Stimulated activated CD4-positive, alpha-beta T cell treated with anti-CD3 and anti-CD28 coated beads, TNF-alpha, amount 100 ng/mL, for 48 hours (primary cell): ENCODE results near the gene GTSE1.
"Not testable (repeated sequence)": the region's sequence is repeated elsewhere in the genome, so short reads cannot be mapped to it uniquely, and the experiment has no call there.

Experiments used
- DNase-seq, 3 donors: peaks; one replicate each; pipeline ENCODE4 v3.0.0-alpha.2; 2020; ENCODE audit warnings: low read depth in 3 of 3

GTSE1 gene

DNA sequence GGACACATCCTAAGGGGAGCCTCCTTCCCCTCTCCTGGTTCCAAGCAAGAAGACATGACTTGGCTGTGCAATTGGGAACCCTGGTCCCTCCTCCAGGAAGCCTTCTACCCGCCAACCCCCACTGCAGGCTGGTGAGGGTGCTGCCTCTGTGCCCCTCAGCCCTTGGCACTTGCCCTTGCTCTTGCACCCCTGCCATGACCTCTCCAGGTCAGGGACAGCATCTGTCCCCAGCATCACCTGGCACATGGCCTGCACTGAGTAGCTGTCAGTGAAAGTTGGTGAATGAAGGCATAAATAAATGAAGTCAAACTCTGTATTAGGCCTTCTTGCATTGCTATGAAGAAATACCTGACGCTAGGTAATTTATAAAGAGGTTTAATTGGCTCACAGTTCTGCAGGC, 1.9 kb upstream of the GTSE1 start:
- DNase-seq, result no peak

DNA sequence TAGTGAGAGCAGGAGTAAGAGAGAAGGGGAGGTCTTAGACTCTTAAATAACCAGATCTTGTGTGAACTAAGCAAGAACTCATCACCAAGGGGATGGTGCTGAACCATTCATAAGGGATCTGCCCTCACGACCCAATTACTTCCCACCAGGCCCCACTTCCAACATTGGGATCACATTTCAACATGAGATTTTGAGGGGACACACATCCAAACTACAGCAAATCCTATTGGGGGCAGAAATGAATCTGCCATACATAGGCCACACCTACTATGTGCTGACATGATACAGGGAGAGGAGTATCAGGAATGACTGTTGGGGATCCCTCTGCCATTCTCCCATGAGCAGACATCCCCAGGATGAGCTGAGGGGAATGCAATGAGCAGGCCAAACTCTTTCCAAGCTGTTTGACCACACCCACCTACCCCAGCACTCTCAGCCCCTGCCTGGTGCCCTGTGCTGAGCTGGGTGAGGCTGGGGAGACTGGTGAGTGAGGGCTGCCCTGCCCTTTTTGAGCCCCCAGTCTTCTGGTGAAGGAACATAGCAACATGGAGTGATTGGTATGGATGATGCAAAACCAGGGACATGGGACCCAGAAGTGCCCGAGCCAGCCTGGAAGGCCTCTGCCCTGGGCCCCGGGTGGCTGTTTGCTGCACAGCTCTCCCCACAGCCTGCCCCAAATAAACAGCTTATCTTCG, 1.2 kb upstream of the GTSE1 start:
- DNase-seq, result no peak

DNA sequence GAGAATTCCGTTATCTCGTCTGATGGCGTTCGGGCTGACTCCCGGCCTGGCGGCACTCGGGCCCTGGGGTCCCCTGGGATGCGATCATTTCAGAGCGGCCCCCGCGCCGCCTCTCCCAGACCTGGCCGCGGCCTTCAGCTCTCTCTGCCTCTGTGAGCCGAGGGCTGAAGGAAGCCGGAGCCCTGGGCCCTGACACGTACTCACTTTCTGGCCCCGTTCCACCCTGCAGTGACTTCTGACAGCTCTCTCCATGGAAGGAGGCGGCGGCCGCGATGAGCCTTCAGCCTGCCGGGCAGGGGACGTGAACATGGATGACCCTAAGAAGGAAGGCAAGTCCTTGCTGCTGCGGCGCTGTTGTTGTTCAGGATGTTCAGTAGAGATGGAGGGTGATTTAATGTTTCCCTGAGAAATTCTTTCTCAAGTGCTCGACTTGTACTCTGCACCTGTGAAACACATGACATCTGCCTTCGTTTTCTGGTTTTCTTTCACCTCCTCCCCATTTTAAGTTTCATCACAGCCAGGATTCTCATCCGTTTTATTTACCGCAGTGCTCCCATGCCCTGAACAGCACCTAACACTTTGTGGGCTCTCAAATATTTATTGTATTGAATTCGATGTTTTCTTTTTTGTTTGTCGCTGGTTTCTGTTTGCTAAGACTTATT, 612 bp downstream of the GTSE1 start:
- peak in 1 of 3 donors; percentile 18 for DNase-seq

DNA sequence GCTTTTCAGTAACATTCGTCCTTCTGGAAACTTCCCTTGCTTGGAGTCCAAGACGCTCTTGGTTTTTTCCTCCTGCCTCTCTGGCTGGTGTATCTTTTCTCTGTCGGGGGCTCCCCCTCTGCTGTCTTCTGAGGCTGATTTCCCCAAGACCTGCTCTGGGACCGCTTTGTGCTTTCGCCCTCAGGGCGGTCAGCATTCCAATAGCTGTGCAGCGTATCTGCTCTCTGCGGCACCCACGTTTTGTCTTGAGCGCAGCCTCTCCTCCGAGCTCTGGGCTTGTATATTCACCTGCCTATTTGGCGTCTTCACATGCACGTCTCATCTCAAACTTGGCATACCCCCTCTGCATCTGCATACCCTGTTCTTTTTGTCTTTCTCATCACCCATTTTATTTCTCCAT, 2.4 kb downstream of the GTSE1 start:
- no peak for DNase-seq

DNA sequence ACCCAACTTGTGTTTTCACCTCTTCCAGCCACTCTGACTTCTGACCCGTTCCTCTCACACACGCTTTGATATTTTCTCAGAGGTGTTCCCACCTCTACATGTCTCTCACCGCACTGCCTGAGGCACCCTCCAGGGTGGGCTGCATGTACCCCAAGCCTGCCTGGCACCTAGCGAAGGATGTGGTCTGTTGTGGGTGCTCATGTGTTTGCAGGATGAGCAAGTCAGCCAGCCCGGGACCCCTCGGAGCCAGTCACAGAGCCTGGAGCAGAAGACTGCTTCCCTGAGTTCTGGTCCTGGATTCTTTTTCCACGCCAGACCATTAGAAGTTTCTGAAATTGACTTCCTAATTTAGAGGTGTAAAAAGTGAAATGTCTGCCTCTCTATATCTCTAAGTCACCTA, 3.8 kb downstream of the GTSE1 start:
- DNase-seq, result no peak

DNA sequence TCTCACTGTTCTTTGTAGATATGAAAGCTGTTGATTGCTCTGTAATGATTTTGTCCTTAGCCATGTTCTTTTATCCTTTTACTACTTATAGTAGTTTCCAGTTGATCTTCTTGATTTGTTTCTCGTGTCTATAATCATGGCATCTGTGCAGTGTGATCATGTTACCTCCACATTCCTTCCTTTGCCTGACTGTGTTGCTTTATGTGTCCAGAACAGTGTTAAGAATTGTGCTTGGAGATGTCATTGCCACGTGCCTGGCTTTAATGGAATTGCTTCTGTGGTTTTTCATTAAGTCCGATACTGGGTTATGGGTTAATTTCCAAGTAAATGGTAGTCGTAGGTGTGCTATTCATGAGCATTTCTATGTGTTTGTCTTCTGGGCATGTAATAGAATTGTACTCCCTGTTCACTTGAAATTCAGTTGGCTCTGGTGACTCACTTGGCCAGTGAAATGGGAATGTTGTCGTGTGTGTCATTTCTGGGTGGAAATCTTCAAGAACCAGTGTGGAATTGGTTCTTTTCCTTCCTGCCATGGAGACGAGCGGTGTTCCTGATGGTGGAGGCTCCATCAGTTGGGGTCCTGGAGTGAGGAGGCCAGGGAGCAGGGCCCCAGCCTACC, 6.8 kb downstream of the GTSE1 start:
- DNase-seq, result no peak

DNA sequence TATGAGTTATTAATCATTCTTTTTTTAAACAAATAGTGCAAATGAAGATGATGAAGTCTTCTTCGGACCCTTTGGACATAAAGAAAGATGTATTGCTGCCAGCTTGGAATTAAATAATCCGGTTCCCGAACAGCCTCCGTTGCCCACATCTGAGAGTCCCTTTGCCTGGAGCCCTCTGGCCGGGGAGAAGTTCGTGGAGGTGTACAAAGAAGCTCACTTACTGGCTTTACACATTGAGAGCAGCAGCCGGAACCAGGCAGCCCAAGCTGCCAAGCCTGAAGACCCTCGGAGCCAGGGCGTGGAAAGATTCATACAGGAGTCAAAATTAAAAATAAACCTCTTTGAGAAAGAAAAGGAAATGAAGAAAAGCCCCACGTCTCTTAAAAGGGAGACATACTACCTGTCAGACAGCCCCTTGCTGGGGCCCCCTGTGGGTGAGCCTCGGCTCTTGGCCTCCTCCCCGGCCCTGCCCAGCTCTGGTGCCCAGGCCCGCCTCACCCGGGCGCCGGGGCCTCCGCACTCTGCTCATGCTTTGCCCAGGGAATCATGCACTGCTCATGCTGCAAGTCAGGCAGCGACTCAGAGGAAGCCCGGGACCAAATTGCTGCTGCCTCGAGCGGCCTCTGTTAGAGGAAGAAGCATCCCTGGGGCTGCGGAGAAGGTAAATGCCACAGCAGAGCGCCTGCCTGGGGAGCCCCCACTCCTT, 11.8 kb downstream of the GTSE1 start:
- no peak for DNase-seq

DNA sequence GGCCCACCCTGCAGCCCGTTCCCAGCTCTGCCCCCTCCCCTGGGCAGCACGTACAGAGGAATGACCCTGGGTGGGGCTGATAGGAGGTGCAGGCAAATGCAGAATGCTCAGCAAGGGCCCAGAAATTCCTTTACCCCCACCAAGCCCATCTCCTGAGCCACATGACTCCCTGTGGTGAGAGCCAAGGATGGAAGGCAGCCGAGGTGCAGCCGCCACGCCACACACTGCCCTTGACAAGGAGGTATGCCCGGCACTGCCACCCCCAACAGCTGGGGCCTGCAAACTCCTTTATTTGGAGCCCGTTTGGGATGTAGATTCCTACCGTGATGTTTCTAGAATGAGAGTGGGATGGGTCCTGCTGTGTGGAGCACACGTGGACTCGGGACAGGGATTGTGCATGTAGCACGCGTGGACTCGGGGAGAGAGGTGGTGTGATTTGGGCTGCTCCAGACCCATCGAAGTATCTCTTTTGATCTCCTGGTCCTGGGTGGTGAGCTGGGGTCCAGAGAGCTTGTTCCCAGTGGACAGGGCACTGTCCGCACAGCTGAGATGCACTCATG, 12.9 kb downstream of the GTSE1 start:
- no peak for DNase-seq

DNA sequence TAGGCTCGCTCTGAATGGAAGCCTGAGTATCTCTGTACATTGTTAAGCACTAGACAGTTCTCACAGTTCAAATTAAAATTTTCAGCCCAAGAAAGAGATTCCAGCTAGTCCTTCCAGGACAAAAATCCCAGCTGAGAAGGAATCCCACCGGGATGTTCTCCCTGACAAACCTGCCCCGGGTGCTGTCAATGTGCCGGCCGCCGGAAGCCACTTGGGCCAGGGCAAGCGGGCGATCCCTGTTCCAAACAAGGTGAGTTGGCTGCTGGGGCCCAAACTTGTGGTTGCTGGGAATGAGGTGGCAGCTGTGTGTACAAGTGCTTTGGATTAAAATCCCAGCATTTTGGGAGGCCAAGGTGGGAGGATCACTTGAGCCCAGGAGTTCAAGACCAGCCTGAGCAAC, 15.4 kb downstream of the GTSE1 start:
- DNase-seq, result no peak

DNA sequence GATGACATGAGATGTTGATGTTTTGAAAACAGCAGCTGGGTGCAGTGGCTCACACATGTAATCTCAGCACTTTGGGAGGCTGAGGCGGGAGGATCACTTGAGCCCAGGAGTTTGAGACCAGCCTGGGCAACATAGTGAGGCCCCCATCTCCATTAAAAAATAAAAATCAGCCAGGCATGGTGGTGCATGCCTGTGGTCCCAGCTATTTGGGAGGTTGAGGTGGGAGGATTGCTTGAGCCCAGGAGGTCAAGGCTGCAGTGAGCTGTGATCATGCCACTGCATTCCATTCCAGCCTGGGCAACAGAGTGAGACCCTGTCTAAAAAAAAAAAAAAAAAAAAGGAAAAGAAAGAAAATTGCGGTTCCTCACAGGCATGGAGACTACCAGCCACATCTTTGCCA, 16.2 kb downstream of the GTSE1 start:
- not testable (repeated sequence) for DNase-seq

DNA sequence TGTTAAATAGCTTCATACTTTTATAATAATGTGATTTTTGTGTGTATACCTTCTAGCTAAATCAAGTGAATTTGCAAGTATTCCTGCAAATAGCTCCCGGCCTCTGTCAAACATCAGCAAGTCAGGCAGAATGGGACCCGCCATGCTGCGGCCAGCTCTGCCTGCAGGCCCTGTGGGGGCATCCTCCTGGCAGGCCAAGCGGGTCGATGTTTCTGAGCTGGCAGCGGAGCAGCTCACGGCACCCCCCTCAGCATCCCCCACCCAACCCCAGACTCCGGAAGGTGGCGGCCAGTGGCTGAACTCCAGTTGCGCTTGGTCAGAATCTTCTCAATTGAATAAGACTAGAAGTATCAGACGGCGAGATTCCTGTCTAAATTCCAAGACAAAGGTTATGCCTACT, 19.3 kb downstream of the GTSE1 start:
- no peak for DNase-seq

DNA sequence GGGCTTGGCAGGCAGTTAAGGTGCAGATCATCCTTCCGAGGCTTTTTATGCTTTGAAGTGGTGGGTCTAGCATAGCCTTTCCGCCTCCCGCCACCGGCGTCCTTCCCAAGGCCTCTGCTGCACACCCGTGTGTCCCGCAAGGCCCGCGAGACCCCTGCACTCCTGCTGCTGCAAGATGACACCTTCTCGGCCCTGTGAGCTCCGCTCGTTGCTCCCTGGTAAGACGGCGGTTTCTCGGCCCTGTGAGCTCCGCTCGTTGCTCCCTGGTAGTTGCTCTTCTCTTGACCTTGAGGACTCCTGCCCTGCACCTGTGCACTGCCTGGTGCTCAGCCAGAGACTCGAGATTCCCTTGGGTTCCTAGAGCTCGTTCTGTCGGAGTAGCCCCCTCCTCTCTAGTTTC, 21.0 kb downstream of the GTSE1 start:
- DNase-seq, result no peak

DNA sequence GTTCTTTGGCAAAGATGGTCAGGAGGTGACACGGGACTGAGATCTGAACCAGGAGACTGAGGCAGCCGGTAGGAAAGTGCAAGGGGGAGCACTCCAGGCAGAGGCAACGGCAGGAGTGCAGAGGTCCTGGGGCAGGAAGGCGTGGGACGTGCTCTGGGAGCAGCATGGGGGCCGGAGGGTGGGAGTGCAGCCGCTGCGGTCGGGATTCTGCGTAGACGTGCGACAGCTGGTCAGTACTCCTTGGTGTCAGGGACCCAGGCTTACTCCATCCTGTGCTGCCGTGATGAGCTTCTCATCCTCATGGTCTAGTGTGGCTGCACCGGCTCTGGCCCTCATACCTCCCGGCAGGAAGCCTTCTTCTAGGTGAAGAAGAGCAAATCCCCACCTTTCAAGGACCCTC, 21.9 kb downstream of the GTSE1 start:
- no peak for DNase-seq

DNA sequence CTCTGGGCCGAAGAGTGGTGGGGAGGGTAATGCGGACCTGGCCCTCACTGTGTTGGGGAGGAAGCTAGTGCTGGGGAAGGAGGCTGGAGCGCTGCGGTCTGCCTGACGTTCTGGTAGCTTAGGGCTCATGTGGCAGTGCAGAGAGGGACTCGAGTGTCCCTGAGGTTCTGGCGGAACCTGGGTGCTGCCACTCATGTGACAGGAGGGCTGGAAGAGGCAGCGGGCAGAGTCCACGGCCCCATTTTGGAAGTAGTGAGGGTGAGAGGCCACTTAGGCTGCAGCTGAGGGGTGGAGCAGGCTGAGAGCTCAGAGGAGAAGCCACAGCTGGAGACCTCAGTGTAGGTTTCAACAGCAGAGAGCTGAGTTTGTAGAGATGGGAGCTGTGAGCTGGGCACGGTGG, 22.6 kb downstream of the GTSE1 start:
- no peak for DNase-seq

DNA sequence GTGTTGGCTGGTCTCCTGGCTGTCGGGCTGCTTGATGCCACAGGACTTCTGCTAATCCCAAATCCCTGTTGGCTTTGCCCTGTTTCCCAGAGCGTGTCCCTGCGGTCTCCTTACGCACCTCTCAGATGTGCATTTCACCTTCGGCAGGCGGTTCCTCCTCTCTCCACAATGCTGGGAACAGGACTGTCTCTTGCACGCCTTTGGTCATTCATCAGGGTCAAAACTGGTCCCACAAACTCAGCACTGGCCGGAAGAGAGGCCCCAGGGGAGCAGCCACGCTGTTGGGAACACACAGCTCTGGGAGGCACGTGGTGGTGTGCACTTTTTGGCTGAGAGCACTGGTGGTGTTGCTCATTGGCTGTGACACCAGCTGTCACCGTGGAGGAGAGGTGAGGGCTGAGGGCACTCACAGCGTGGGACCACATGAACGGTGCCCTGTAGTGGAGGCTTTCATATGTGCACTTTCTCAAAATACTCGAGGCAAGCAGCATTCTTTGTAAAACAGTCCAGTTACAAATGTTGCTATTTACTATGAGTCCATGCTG, 23.6 kb downstream of the GTSE1 start:
- DNase-seq, result no peak

DNA sequence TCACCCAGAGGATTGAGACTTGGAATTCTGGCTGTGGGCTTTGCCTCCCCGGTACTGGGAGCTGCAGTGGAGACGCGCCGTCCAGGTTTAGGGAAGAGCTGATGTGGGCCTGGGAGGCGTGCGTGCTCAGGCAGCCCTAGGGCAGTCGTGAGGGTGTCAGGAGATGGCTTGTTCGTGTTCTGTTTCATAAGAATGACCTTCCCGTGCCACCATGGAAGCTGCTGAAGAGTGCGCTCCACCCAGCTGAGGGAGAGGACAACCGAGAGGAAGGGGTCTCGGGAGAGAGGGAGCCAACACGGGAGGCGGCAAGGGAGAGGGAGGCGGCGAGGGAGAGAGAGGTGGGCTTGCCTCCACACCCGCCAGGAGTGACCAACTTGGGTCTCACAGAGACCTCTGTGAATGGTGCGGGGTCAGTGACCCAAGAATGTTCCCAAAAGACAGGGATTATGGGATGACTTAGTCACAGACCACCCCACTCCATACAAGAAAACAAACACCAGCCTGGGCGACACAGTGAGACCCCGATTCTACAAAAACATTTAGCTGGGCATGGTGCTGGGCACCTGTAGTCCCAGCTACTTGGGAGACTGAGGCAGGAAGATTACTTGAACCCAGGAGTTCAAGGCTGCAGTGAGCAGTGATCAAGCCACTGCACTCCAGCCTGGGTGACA, 24.2 kb downstream of the GTSE1 start:
- DNase-seq, result no peak

DNA sequence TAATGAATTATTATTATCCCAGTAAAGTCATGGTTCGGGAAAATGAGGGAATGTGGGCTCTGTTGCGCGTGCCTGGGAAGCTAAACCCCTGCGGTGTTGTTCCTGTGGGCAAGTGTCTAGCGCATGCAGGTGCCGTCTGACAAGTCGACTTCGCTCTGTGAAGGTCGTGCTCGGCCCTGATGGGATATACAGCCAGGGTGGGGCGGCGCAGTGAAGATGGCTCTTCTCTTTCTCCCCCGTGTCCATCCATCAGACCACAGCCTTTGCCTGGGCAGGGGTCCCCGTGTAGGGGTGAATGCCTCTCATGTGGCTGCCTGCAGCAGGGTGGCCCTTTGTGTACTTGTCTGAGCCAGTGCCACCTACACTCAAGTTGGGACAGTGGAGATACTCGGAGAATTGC, 26.0 kb downstream of the GTSE1 start:
- no peak for DNase-seq

DNA sequence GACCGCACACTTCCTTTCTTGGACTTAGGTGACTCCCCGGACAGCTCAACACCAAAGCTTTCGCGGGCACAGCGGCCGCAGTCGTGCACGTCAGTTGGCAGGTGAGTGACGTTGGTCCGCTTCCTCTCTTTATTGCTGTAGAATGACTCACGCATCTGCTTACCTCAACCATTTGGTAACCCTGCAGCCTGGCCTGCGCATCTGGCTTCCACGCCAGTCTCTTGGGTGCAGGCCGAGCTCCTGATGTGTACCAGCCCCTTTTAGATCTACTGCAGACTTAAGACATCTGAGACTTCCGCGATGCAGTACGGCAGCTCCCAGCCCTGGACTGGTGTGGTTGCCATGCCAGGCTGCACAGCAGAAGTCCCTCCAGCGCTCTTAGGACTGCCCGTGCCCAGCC, 26.5 kb downstream of the GTSE1 start:
- DNase-seq, result no peak

DNA sequence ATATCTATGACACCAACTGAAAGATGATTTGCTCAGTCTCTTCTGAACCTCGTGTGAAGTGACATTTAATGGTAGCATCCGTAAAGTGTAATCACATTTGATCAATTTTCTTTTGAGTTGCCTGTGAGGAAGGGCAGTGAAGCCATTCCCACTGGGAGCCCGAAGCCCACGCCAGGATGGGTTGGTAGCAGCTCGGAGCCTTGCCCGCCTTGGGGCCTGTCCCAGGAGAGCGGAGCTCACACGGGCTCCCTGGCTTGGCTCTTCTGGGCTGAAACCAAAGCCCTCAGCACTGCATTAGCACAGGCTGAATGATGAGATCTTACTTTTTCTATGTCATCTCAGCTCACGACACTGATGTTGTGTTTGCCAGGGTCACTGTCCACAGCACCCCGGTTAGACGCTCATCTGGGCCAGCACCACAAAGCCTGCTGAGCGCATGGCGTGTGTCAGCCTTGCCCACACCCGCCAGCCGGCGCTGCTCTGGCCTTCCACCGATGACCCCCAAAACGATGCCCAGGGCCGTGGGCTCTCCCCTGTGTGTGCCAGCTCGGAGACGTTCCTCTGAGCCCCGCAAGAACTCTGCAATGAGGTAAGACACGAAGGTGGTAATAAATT, 29.5 kb downstream of the GTSE1 start:
- DNase-seq, result no peak

DNA sequence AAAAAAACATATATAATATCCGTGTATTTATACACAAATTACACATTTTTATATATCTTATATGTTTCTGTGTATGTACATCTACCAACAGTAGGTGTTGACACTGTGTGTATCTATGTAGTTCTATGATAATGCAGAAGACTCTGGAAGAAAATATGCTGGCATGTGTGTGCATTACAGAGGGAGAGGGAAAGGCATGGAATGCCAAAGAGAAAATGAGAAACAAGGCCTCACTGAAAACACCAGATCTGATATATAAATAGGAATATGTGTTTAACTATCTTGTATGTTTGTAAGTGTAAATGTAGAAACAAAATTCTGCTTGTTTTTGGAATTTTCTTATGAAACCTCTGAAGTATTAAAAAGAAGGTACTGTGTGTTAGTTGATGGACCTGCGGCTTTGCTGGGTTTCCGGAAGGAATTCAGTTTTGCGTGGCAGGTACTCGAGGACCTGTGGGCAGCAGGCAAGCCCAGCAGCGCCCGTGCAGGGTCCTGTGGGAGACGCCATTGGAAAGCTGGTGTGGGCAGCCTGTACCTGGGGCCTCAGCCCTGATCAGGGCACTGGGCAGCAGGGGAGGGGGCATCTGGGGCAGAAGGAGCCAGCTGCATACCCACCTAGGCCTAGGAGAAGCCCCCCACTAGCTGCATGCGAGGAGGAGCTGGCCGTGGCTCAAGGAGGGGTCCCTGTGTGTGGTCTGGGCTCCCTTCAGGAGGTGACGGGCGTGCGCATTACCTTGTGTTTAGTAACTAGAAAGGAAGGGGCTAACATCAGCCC, 31.2 kb downstream of the GTSE1 start:
- no peak for DNase-seq
